ENCODE data around the gene CDKN2D. TPM values are rescaled to one million over a fixed set of nuclear protein-coding genes. Genes with fewer than 3 reads are reported as not detected.
"Not testable (repeated sequence)": the region's sequence is repeated elsewhere in the genome, so short reads cannot be mapped to it uniquely, and the experiment has no call there.

Gene CDKN2D
- total and polyA plus RNA-seq, 9 donors: 2.8 to 7.6 (median 5.6) TPM

- intact Hi-C loops (cut with DNase I): no loop called here
- H3K27ac ChIP-seq: no peak overlapping the region
- no peak for DNase-seq
- no peaks in the 10 kb centered on the region for H3K9me3 ChIP-seq
- WGBS, 3 donors: 66 to 78% (median 76%) methylated on average over 6 of the region's 6 CpGs
- no peaks in the 10 kb centered on the region for H3K36me3 ChIP-seq
- no peaks in the 10 kb centered on the region for H3K4me1 ChIP-seq (ENCODE audit: insufficient read depth)
- no peak overlapping the region for H3K4me3 ChIP-seq
- H3K27me3 ChIP-seq: no peaks in the 10 kb centered on the region
- TF ChIP-seq EP300 (IDR thresholded peaks at IDR 0.05): no peak
- no peak for TF ChIP-seq POLR2A (IDR thresholded peaks at IDR 0.05)
- no peak for TF ChIP-seq CTCF (IDR thresholded peaks at IDR 0.05)
These were observed 6.4 kb upstream of the CDKN2D start for GRCh38 chr19:10575011-10575716.

- H3K4me3 ChIP-seq: no peak overlapping the region
- no peaks in the 10 kb centered on the region for H3K27me3 ChIP-seq
- TF ChIP-seq EP300 (IDR thresholded peaks at IDR 0.05) (no peak), POLR2A (IDR thresholded peaks at IDR 0.05) (no peak), CTCF (IDR thresholded peaks at IDR 0.05) (no peak)
- H3K27ac ChIP-seq: no peak overlapping the region
- H3K9me3 ChIP-seq: no peaks in the 10 kb centered on the region
- intact Hi-C loops (cut with DNase I): loop anchor here in 1 of 4 donors (5.0 kb wide), 1 partner anchor 92 kb away; no protein-coding TSS in a partner anchor
- H3K4me1 ChIP-seq (ENCODE audit: insufficient read depth): peaks cover under 1% of the 10 kb centered on the region
- DNase-seq: no peak
- H3K36me3 ChIP-seq: no peaks in the 10 kb centered on the region
- 75 to 77% (median 77%) methylated on average over 8 of the region's 8 CpGs for WGBS, 3 donors
These were observed 5.7 kb upstream of the CDKN2D start for GRCh38 chr19:10574462-10574861.

DNA sequence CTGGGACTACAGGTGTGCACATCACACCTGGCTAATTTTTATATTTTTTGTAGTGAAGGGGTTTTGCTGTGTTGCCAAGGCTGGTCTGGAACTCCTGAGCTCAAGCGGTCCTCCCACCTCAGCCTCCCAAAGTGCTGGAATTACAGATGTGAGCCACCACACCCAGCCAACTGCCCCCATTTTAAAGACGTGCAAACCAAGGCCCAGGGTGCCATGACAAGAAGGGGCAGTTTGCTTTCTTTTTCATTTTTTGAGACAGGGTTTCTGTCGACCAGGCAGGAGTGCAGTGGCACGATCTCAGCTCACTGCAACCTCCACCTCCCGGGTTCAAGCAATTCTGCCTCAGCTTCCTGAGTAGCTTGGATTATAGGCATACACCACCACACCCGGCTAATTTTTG, 5.0 kb upstream of the CDKN2D start:
- H3K4me3 ChIP-seq; H3K27ac ChIP-seq; H3K27me3 ChIP-seq; H3K4me1 ChIP-seq (ENCODE audit: insufficient read depth); H3K9me3 ChIP-seq; DNase-seq; H3K36me3 ChIP-seq: not testable (repeated sequence)
- intact Hi-C loops (cut with DNase I): loop anchor here in 1 of 4 donors (5.0 kb wide), 1 partner anchor 91 kb away; no protein-coding TSS in a partner anchor
- WGBS, 3 donors: 83 to 87% (median 85%) methylated on average over 6 of the region's 6 CpGs

DNA sequence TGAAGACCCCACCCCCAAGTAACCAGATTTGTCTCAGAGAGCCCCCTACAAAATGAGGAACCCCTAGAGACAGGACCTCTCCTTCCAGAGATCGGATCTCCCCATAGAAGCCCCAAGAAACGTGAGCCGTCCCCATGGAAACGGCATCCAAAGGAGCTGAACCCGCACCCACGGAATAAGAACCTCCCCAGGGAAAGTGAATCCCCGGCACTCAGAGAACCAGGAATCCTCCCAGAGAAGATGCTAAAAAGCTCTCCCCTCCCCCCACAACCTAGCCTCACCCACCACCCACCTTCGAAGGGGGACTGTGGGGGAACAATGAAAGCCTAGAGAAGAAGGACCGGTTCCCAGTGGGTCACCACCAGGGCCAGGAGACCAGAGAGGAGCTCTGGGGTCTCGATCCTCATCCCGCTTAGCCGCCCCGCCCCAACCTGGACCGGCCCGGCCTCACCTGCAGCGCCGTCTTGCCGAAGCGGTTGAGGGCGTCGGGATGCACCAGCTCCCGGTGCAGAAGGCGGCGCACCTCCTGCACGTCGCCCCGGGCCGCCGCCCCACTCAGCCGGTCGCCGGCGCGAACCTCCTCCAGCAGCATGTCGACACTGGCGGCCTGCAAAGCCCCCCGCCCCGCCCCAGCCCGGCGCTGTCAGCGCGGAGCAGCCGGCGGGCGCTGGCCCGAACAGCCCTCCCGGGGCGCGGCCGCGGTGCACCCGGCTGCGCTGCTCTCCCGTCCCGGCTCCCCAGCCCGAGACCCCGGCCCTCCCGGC, 535 bp downstream of the CDKN2D start:
- no peaks in the 10 kb centered on the region for H3K27me3 ChIP-seq
- peak in 1 of 5 donors; percentile 43 for DNase-seq
- no peaks in the 10 kb centered on the region for H3K9me3 ChIP-seq
- no peaks in the 10 kb centered on the region for H3K36me3 ChIP-seq
- WGBS, 3 donors: 2 to 5% (median 4%) methylated on average over 29 to 58 of the region's 58 CpGs
- peak overlapping the region; percentile 10 to 64 for H3K27ac ChIP-seq
- H3K4me3 ChIP-seq: peak overlapping the region; percentile 45
- TF ChIP-seq CTCF (IDR thresholded peaks at IDR 0.05) (no peak), POLR2A (IDR thresholded peaks at IDR 0.05) (no peak), EP300 (IDR thresholded peaks at IDR 0.05) (no peak)
- intact Hi-C loops (cut with DNase I): loop anchor here in 2 of 4 donors (5.0 to 10.0 kb wide), 2 partner anchors 66 to 163 kb away; partner anchors contain the start of genes CDC37 (in 1 of the 2) and KEAP1 (in 1 of the 2)
- peaks cover 7% of the 10 kb centered on the region for H3K4me1 ChIP-seq (ENCODE audit: insufficient read depth)
